HEK293 (cell line): ENCODE results near the gene SCUBE3.
A peak's percentile ranks its signal among the peaks of the same experiment; 100 is the strongest.

Experiments
- FEZF1 ChIP-seq: fragments of 450-650 bp; formaldehyde crosslinking; IDR thresholded peaks from 2 replicates; pipeline ENCODE4 v1.5.1; 2016; ENCODE audit warnings: missing biosample characterization, missing genetic modification characterization
- GLIS1 ChIP-seq: fragments of 450-650 bp; formaldehyde crosslinking; IDR thresholded peaks from 2 replicates; pipeline ENCODE4 v1.5.1; 2016; ENCODE audit warnings: missing biosample characterization, missing genetic modification characterization
- KLF1 ChIP-seq: fragments of 450-650 bp; formaldehyde crosslinking; IDR thresholded peaks from 2 replicates; pipeline ENCODE4 v1.5.1; 2016; ENCODE audit warnings: missing biosample characterization, missing genetic modification characterization
- KLF10 ChIP-seq: fragments of 450-650 bp; IDR thresholded peaks from 2 replicates; pipeline ENCODE4 v1.5.1; 2018; ENCODE audit warnings: missing biosample characterization, mild to moderate bottlenecking, missing genetic modification characterization
- KLF16 ChIP-seq: fragments of 450-650 bp; formaldehyde crosslinking; IDR thresholded peaks from 2 replicates; pipeline ENCODE4 v1.5.1; 2017; ENCODE audit warnings: missing biosample characterization, missing genetic modification characterization
- KLF8 ChIP-seq: fragments of 450-650 bp; formaldehyde crosslinking; IDR thresholded peaks from 2 replicates; pipeline ENCODE4 v1.5.1; 2016; ENCODE audit warnings: missing biosample characterization, missing genetic modification characterization
- MZF1 ChIP-seq: fragments of 450-650 bp; formaldehyde crosslinking; IDR thresholded peaks from 2 replicates; pipeline ENCODE4 v1.5.1; 2017; ENCODE audit warnings: missing biosample characterization, missing genetic modification characterization, borderline replicate concordance
- OVOL3 ChIP-seq: fragments of 450-650 bp; formaldehyde crosslinking; IDR thresholded peaks from 2 replicates; pipeline ENCODE4 v1.5.1; 2016; ENCODE audit warnings: missing biosample characterization, missing genetic modification characterization
- PRDM1 ChIP-seq: fragments of 450-650 bp; formaldehyde crosslinking; IDR thresholded peaks from 2 replicates; pipeline ENCODE4; 2016; ENCODE audit warnings: missing biosample characterization, missing genetic modification characterization
- SALL2 ChIP-seq: fragments of 450-650 bp; formaldehyde crosslinking; IDR thresholded peaks from 2 replicates; pipeline ENCODE4 v1.5.0; 2017; ENCODE audit warnings: missing biosample characterization, mild to moderate bottlenecking, missing genetic modification characterization, borderline replicate concordance
- YY1 ChIP-seq: fragments of 450-650 bp; formaldehyde crosslinking; IDR thresholded peaks from 2 replicates; pipeline ENCODE4 v1.5.1; 2018; ENCODE audit warnings: missing biosample characterization, missing genetic modification characterization
- YY2 ChIP-seq: fragments of 450-650 bp; formaldehyde crosslinking; IDR thresholded peaks from 2 replicates; pipeline ENCODE4 v1.5.1; 2016; ENCODE audit warnings: missing biosample characterization, missing genetic modification characterization
- ZBTB1 ChIP-seq: fragments of 450-650 bp; formaldehyde crosslinking; IDR thresholded peaks from 2 replicates; pipeline ENCODE4 v1.5.1; 2016; ENCODE audit warnings: missing biosample characterization, missing genetic modification characterization
- ZEB2 ChIP-seq: fragments of 450-650 bp; formaldehyde crosslinking; IDR thresholded peaks from 2 replicates; pipeline ENCODE4 v1.5.1; 2016; ENCODE audit warnings: missing biosample characterization, missing genetic modification characterization
- ZNF112 ChIP-seq: fragments of 450-650 bp; formaldehyde crosslinking; IDR thresholded peaks from 2 replicates; pipeline ENCODE4 v1.5.0; 2017; ENCODE audit warnings: missing biosample characterization, missing genetic modification characterization
- ZNF114 ChIP-seq: fragments of 450-650 bp; formaldehyde crosslinking; IDR thresholded peaks from 2 replicates; pipeline ENCODE4 v1.5.0; 2017; ENCODE audit warnings: missing biosample characterization, missing genetic modification characterization
- ZNF132 ChIP-seq: fragments of 450-650 bp; formaldehyde crosslinking; IDR thresholded peaks from 2 replicates; pipeline ENCODE4 v1.5.1; 2017; ENCODE audit warnings: missing biosample characterization, missing genetic modification characterization, borderline replicate concordance
- ZNF133 ChIP-seq: fragments of 450-650 bp; formaldehyde crosslinking; IDR thresholded peaks from 2 replicates; pipeline ENCODE4 v1.5.1; 2016; ENCODE audit warnings: missing biosample characterization, missing genetic modification characterization
- ZNF366 ChIP-seq: fragments of 450-650 bp; formaldehyde crosslinking; conservative IDR thresholded peaks from 2 replicates; pipeline ENCODE4 v1.5.1; 2016; ENCODE audit warnings: missing biosample characterization, missing genetic modification characterization
- ZNF585B ChIP-seq: fragments of 450-650 bp; formaldehyde crosslinking; IDR thresholded peaks from 2 replicates; pipeline ENCODE4 v1.5.1; 2016; ENCODE audit warnings: missing biosample characterization, missing genetic modification characterization
- ZNF621 ChIP-seq: fragments of 450-650 bp; formaldehyde crosslinking; IDR thresholded peaks from 2 replicates; pipeline ENCODE4 v1.5.1; 2017; ENCODE audit warnings: missing biosample characterization, missing genetic modification characterization
- ZNF623 ChIP-seq: fragments of 450-650 bp; formaldehyde crosslinking; IDR thresholded peaks from 2 replicates; pipeline ENCODE4 v1.5.1; 2016; ENCODE audit warnings: missing biosample characterization, missing genetic modification characterization
- ZNF629 ChIP-seq: fragments of 450-650 bp; formaldehyde crosslinking; IDR thresholded peaks from 2 replicates; pipeline ENCODE4 v1.5.1; 2017; ENCODE audit warnings: missing biosample characterization, missing genetic modification characterization
- ZNF701 ChIP-seq: fragments of 450-650 bp; formaldehyde crosslinking; IDR thresholded peaks from 2 replicates; pipeline ENCODE4 v1.5.1; 2016; ENCODE audit warnings: missing biosample characterization, missing genetic modification characterization
- ZNF791 ChIP-seq: fragments of 450-650 bp; formaldehyde crosslinking; IDR thresholded peaks from 2 replicates; pipeline ENCODE4 v1.5.1; 2016; ENCODE audit warnings: missing biosample characterization, missing genetic modification characterization
- TF ChIP-seq, protein P1 (sequence below): fragments of 450-650 bp; formaldehyde crosslinking; IDR thresholded peaks from 2 replicates; pipeline ENCODE4 v1.5.1; 2016; ENCODE audit warnings: missing biosample characterization, missing genetic modification characterization
- TF ChIP-seq, protein P2 (sequence below): fragments of 450-650 bp; formaldehyde crosslinking; IDR thresholded peaks from 2 replicates; pipeline ENCODE4 v1.5.1; 2016; ENCODE audit warnings: missing biosample characterization, missing genetic modification characterization
- TF ChIP-seq, protein P3 (sequence below): fragments of 450-650 bp; formaldehyde crosslinking; IDR thresholded peaks from 2 replicates; pipeline ENCODE4 v1.5.1; 2016; ENCODE audit warnings: missing biosample characterization, missing genetic modification characterization
- TF ChIP-seq, protein P4 (sequence below): fragments of 450-650 bp; formaldehyde crosslinking; IDR thresholded peaks from 2 replicates; pipeline ENCODE4 v1.5.1; 2016; ENCODE audit warnings: missing biosample characterization, missing genetic modification characterization
- TF ChIP-seq, protein P5 (sequence below): fragments of 450-650 bp; formaldehyde crosslinking; conservative IDR thresholded peaks from 2 replicates; pipeline ENCODE4 v1.5.1; 2016; ENCODE audit warnings: low read depth, missing biosample characterization, missing genetic modification characterization
- TF ChIP-seq, protein P6 (sequence below): fragments of 450-650 bp; formaldehyde crosslinking; IDR thresholded peaks from 2 replicates; pipeline ENCODE4 v1.5.1; 2017; ENCODE audit warnings: missing biosample characterization, missing genetic modification characterization

The SCUBE3 gene

DNA sequence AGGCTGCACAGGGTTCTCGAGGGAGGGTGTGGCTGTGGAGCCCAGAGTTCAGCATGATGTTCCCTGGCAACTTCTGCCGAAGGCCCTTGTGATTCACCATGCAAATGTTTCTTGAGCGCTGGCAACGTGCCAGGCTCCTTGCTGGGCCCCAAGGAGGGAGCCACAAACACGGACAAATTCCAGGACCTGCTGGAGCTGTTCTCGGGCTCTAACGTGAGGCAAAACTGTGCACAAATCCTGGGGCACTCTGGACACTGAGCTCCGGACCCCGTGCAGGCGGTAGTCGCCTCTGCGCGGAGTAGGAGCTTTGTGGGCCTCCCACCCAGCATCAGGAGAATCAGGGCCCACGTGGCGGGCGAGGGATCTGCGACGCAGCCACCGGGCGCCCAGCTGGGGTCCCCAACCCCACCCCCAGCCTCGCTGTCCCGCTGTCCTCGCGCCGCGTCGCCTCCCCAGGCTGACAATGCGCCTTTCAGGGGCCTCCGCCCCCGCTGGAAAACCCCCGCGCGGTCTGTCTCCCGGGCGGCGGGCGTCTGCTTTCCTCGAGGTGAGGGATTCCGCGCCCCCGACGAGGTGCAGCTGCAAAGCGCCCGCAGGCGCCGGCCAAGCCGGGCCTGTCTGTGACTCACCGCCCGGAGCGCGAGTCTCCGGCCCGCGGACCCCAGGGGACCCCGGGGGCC is 31.7 kb upstream of the SCUBE3 start (continued):
- TF ChIP-seq, protein P1, sequence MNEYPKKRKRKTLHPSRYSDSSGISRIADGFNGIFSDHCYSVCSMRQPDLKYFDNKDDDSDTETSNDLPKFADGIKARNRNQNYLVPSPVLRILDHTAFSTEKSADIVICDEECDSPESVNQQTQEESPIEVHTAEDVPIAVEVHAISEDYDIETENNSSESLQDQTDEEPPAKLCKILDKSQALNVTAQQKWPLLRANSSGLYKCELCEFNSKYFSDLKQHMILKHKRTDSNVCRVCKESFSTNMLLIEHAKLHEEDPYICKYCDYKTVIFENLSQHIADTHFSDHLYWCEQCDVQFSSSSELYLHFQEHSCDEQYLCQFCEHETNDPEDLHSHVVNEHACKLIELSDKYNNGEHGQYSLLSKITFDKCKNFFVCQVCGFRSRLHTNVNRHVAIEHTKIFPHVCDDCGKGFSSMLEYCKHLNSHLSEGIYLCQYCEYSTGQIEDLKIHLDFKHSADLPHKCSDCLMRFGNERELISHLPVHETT (tag by site-specific recombination): no peak
- TF ChIP-seq, protein P2, sequence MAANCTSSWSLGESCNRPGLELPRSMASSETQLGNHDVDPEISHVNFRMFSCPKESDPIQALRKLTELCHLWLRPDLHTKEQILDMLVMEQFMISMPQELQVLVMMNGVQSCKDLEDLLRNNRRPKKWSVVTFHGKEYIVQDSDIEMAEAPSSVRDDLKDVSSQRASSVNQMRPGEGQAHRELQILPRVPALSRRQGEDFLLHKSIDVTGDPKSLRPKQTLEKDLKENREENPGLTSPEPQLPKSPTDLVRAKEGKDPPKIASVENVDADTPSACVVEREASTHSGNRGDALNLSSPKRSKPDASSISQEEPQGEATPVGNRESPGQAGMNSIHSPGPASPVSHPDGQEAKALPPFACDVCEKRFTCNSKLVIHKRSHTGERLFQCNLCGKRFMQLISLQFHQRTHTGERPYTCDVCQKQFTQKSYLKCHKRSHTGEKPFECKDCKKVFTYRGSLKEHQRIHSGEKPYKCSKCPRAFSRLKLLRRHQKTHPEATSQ (tag by site-specific recombination): 0 out of 2 replicates have a peak, but pooled peaks have one; percentile 45
- TF ChIP-seq ZNF133 (tag by site-specific recombination) (no peak), ZNF112 (tag by site-specific recombination) (peak; percentile 64; the same call in 1 of the 2 replicates), ZNF621 (no peak), YY1 (tag by site-specific recombination) (no peak), ZNF132 (tag by site-specific recombination) (no peak), ZEB2 (no peak), ZNF701 (tag by site-specific recombination) (no peak), ZNF585B (no peak), ZNF791 (no peak), ZNF114 (no peak), OVOL3 (tag by site-specific recombination) (no peak), KLF10 (tag by site-specific recombination) (peak; percentile 82), KLF8 (tag by site-specific recombination) (0 out of 2 replicates have a peak, but pooled peaks have one; percentile 10), ZBTB1 (no peak), KLF16 (tag by site-specific recombination) (no peak), GLIS1 (tag by site-specific recombination) (peak; percentile 93), ZNF366 (tag by site-specific recombination) (no peak), ZNF623 (no peak), YY2 (no peak), PRDM1 (tag by site-specific recombination) (no peak), KLF1 (tag by site-specific recombination) (no peak), FEZF1 (tag by site-specific recombination) (no peak), MZF1 (tag by site-specific recombination) (no peak), ZNF629 (tag by site-specific recombination) (peak; percentile 26; the same call in 1 of the 2 replicates), SALL2 (tag by site-specific recombination) (no peak)
- TF ChIP-seq, protein P3, sequence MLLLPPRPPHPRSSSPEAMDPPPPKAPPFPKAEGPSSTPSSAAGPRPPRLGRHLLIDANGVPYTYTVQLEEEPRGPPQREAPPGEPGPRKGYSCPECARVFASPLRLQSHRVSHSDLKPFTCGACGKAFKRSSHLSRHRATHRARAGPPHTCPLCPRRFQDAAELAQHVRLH (tag by site-specific recombination): peak; percentile 51; the same call in 1 of the 2 replicates
- TF ChIP-seq, protein P4, sequence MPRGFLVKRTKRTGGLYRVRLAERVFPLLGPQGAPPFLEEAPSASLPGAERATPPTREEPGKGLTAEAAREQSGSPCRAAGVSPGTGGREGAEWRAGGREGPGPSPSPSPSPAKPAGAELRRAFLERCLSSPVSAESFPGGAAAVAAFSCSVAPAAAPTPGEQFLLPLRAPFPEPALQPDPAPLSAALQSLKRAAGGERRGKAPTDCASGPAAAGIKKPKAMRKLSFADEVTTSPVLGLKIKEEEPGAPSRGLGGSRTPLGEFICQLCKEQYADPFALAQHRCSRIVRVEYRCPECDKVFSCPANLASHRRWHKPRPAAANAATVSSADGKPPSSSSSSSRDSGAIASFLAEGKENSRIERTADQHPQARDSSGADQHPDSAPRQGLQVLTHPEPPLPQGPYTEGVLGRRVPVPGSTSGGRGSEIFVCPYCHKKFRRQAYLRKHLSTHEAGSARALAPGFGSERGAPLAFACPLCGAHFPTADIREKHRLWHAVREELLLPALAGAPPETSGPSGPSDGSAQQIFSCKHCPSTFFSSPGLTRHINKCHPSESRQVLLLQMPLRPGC: peak; percentile 25; the same call in 1 of the 2 replicates
- TF ChIP-seq, protein P5, sequence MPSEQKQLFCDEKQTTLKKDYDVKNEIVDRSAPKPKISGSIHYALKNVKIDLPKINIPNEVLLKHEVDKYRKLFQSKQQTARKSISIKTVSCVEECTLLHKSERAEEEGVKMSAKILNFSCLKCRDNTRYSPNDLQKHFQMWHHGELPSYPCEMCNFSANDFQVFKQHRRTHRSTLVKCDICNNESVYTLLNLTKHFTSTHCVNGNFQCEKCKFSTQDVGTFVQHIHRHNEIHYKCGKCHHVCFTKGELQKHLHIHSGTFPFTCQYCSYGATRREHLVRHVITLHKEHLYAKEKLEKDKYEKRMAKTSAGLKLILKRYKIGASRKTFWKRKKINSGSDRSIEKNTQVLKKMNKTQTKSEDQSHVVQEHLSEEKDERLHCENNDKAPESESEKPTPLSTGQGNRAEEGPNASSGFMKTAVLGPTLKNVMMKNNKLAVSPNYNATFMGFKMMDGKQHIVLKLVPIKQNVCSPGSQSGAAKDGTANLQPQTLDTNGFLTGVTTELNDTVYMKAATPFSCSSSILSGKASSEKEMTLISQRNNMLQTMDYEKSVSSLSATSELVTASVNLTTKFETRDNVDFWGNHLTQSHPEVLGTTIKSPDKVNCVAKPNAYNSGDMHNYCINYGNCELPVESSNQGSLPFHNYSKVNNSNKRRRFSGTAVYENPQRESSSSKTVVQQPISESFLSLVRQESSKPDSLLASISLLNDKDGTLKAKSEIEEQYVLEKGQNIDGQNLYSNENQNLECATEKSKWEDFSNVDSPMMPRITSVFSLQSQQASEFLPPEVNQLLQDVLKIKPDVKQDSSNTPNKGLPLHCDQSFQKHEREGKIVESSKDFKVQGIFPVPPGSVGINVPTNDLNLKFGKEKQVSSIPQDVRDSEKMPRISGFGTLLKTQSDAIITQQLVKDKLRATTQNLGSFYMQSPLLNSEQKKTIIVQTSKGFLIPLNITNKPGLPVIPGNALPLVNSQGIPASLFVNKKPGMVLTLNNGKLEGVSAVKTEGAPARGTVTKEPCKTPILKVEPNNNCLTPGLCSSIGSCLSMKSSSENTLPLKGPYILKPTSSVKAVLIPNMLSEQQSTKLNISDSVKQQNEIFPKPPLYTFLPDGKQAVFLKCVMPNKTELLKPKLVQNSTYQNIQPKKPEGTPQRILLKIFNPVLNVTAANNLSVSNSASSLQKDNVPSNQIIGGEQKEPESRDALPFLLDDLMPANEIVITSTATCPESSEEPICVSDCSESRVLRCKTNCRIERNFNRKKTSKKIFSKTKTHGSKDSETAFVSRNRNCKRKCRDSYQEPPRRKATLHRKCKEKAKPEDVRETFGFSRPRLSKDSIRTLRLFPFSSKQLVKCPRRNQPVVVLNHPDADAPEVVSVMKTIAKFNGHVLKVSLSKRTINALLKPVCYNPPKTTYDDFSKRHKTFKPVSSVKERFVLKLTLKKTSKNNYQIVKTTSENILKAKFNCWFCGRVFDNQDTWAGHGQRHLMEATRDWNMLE (tag by site-specific recombination): no peak
- TF ChIP-seq, protein P6, sequence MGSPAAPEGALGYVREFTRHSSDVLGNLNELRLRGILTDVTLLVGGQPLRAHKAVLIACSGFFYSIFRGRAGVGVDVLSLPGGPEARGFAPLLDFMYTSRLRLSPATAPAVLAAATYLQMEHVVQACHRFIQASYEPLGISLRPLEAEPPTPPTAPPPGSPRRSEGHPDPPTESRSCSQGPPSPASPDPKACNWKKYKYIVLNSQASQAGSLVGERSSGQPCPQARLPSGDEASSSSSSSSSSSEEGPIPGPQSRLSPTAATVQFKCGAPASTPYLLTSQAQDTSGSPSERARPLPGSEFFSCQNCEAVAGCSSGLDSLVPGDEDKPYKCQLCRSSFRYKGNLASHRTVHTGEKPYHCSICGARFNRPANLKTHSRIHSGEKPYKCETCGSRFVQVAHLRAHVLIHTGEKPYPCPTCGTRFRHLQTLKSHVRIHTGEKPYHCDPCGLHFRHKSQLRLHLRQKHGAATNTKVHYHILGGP (tag by site-specific recombination): no peak
